Omental fat pad (tissue), 4 donors: Measurements from ENCODE around the gene TVP23A. TPM values are rescaled to one million over a fixed set of nuclear protein-coding genes. Genes with fewer than 3 reads are reported as not detected.

ENCODE experiments used
- ATAC-seq: fragments of 150-250 bp; one replicate; pipeline ENCODE4 v1.9.1; 2016; ENCODE audit warnings: mild to moderate bottlenecking, moderate library complexity; ENCODE audit not compliant: low FRiP score
- DNase-seq: peaks from one replicate; pipeline ENCODE4 v3.0.0-alpha.2; 2019; ENCODE audit warnings: low spot score
- total RNA-seq, 4 donors: library from RNA; depleted of rRNA; stranded (reverse); fragments of >200 nt; gene quantifications; one replicate each; pipeline ENCODE4 v1.1.0, GENCODE V29; 2016
- TF ChIP-seq, protein P1 (sequence below), 3 donors: fragments of 450-650 bp; IDR thresholded peaks; one replicate each; pipeline ENCODE4 v1.5.1; 2016 to 2017; ENCODE audit warnings: antibody characterized with exemption in 3 of 3, mild to moderate bottlenecking in 3 of 3, moderate library complexity in 2 of 3

Gene TVP23A
- total RNA-seq, 4 donors from 2014 or later = 0.25 to 1.5 (median 0.84) TPM

- no peak for ATAC-seq
Observed at GRCh38 chr16:10812312-10813098, 6.1 kb downstream of the TVP23A start.

DNA sequence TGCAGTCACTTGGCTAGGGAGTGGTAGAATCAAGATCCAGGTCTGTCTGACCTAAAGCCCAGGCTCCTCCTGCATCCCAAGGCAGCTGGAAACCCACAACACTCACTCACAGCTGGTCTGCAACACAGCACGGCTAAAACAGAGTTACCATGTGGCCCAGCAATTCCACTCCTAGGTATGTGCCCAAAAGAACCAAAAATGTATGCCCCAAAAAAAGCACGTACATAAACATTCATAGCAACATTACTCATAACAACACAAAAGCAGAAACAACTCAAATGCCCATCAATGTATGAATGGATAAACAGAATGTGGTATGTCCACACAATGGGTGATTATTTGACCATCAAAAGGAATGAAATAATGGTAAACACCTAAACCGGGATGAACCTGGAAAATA lies 8.9 kb downstream of the TVP23A start:
- no peak for ATAC-seq
- no peak for DNase-seq
- TF ChIP-seq, protein P1, sequence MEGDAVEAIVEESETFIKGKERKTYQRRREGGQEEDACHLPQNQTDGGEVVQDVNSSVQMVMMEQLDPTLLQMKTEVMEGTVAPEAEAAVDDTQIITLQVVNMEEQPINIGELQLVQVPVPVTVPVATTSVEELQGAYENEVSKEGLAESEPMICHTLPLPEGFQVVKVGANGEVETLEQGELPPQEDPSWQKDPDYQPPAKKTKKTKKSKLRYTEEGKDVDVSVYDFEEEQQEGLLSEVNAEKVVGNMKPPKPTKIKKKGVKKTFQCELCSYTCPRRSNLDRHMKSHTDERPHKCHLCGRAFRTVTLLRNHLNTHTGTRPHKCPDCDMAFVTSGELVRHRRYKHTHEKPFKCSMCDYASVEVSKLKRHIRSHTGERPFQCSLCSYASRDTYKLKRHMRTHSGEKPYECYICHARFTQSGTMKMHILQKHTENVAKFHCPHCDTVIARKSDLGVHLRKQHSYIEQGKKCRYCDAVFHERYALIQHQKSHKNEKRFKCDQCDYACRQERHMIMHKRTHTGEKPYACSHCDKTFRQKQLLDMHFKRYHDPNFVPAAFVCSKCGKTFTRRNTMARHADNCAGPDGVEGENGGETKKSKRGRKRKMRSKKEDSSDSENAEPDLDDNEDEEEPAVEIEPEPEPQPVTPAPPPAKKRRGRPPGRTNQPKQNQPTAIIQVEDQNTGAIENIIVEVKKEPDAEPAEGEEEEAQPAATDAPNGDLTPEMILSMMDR (IDR thresholded peaks at IDR 0.05) = no peak

More at GRCh38 chr16:10812312-10813098, 6.1 kb downstream of the TVP23A start:
- TF ChIP-seq, protein P1 (IDR thresholded peaks at IDR 0.05) = no peak
- no peak for DNase-seq

GRCh38 chr16:10808850-10809249 lies 9.7 kb downstream of the TVP23A start:
- TF ChIP-seq, protein P1 (IDR thresholded peaks at IDR 0.05) = no peak
- no peak for ATAC-seq

DNA sequence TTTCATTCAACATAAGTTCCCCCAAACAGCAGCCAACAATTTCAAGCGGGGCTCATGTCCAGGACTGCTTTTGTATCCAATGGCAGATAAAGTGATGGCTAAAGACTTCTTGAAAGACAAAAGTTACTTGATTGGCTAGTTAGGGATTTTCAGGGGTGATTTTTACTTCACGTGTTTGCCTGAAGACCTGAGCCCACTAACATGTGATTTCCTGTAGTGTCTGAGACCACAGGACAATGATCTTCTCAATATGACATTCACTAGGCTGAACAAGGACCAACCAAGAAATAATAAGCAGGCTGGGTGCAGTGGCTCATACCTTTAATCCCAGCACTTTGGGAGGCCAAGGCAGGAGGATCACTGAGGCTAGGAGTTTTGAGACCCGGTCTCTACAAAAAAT lies 10.4 kb downstream of the TVP23A start:
- TF ChIP-seq, protein P1 (IDR thresholded peaks at IDR 0.05) = no peak
- ATAC-seq (no peak), DNase-seq (no peak)

More at GRCh38 chr16:10808850-10809249, 9.7 kb downstream of the TVP23A start:
- no peak for DNase-seq

DNA sequence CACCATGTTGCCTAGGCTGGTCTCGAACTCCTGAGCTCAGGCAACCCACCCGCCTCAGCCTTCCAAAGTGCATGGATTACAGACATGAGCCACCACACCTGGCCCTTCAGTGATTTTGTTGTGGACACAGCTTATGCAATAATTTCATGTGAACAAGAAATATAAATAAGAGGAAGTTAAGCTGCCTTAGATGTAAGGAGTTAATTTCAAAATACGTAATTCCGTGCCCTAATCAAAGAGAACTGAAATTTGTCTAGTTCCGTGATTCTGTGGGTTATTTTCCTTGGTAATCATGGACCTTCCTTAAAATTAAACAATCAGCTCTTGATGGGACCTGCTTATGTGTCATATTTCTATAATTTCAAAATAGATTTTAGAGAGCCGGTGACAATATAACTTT lies 11.9 kb downstream of the TVP23A start:
- TF ChIP-seq, protein P1 (IDR thresholded peaks at IDR 0.05) = no peak
- no peak for ATAC-seq
- DNase-seq = no peak

DNA sequence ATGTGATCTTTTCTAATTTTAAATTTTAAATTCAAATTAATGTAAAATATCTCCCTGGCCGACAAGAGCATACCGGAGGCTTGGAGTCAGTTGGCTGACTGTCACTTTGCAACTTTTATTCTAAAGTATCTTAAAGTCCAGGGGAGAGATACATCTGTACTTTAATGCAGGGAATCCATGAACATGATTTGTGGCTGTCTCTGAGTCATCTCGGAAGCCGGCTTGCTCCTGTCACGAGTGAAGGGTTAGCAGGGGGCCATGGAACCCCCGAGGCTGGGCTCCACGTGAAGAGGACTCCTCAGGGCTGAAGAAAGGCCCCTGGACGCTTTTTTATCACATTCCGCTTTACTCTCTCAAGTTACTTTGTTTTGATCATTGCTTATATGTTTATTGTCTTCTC lies 13.3 kb downstream of the TVP23A start:
- no peak for ATAC-seq
- no peak for DNase-seq
- TF ChIP-seq, protein P1 (IDR thresholded peaks at IDR 0.05) = no peak

GRCh38 chr16:10799736-10800135 lies 18.9 kb downstream of the TVP23A start:
- DNase-seq = no peak
- ATAC-seq = no peak
- TF ChIP-seq, protein P1 (IDR thresholded peaks at IDR 0.05) = no peak
